OCI-LY7 (cell line): ENCODE measurements around the gene NFIX. TPM values are rescaled to one million over a fixed set of nuclear protein-coding genes. Genes with fewer than 3 reads are reported as not detected.
A peak's percentile ranks its signal among the peaks of the same experiment; 100 is the strongest.

Experiments used
- BruUV-seq: library from RNA; stranded (reverse); fragments of 400-500 nt; replicated peaks from 2 replicates; lab custom pipeline; 2021; lab: Mats Ljungman, UMichigan
- CTCF ChIA-PET: fragments of 300-600 bp; sonication (Branson Sonifier 250); formaldehyde crosslinking; loops from one replicate; lab custom pipeline; 2022; ENCODE audit warnings: antibody characterized with exemption; ENCODE audit not compliant: unreplicated experiment; lab: Charles Lee
- POLR2A ChIA-PET: fragments of 300-600 bp; sonication (Branson Sonifier 250); formaldehyde crosslinking; loops from one replicate; lab custom pipeline; 2022; ENCODE audit warnings: antibody characterized with exemption; lab: Charles Lee
- DNase-seq: peaks from one replicate; pipeline ENCODE4 v3.0.0-alpha.2; 2015; ENCODE audit warnings: low spot score
- H2AFZ ChIP-seq: fragments of 200-600 bp; sonication (generic), shearing (Covaris generic); 2 replicates; pipeline ENCODE4 v1.6.1; 2014; ENCODE audit warnings: mild to moderate bottlenecking, antibody characterized with exemption, low read length, moderate library complexity
- H3K27ac ChIP-seq: fragments of 200-600 bp; sonication (generic); 2 replicates; pipeline ENCODE4 v1.5.1; 2014; ENCODE audit warnings: mixed run types, low read depth, mild to moderate bottlenecking, moderate library complexity, low read length, inconsistent platforms; ENCODE audit not compliant: poor library complexity, severe bottlenecking
- H3K36me3 ChIP-seq: fragments of 200-600 bp; sonication (generic); 2 replicates; pipeline ENCODE4 v1.6.1; 2014; ENCODE audit warnings: mild to moderate bottlenecking, antibody characterized with exemption, low read length, moderate library complexity, mixed read lengths; ENCODE audit not compliant: insufficient read depth
- H3K4me1 ChIP-seq: fragments of 200-600 bp; sonication (generic); 2 replicates; pipeline ENCODE4 v1.5.1; 2014; ENCODE audit warnings: mild to moderate bottlenecking, low read length; ENCODE audit not compliant: insufficient read depth, poor library complexity, severe bottlenecking
- H3K4me2 ChIP-seq: fragments of 200-600 bp; sonication (generic); 2 replicates; pipeline ENCODE4 v1.6.1; 2014; ENCODE audit warnings: mild to moderate bottlenecking, low read length
- H3K4me3 ChIP-seq: fragments of 200-600 bp; sonication (generic); 2 replicates; pipeline ENCODE4 v1.5.1; 2014; ENCODE audit warnings: mild to moderate bottlenecking, low read depth, low read length; ENCODE audit not compliant: poor library complexity, severe bottlenecking
- H3K79me2 ChIP-seq: fragments of 200-600 bp; sonication (generic); 2 replicates; pipeline ENCODE4 v1.6.1; 2016; ENCODE audit warnings: low read depth, mild to moderate bottlenecking, low read length, moderate library complexity, mixed read lengths; ENCODE audit not compliant: insufficient read depth
- H3K9me2 ChIP-seq: fragments of 200-600 bp; sonication (generic); 2 replicates; pipeline ENCODE4 v1.6.1; 2016; ENCODE audit warnings: mild to moderate bottlenecking, low read length, mixed read lengths; ENCODE audit not compliant: insufficient read depth
- H3K9me3 ChIP-seq: fragments of 200-600 bp; sonication (generic); 2 replicates; pipeline ENCODE4 v1.6.1; 2014; ENCODE audit warnings: mild to moderate bottlenecking, mixed run types, low read length, mixed read lengths
- H4K20me1 ChIP-seq: fragments of 200-600 bp; sonication (generic); 2 replicates; pipeline ENCODE4 v1.6.1; 2014; ENCODE audit warnings: mild to moderate bottlenecking, antibody characterized with exemption, low read length, moderate library complexity, mixed read lengths; ENCODE audit not compliant: insufficient read depth
- CTCF ChIP-seq: fragments of 200-600 bp; sonication (generic); conservative IDR thresholded peaks from 2 replicates; pipeline ENCODE4 v1.5.1; 2014; ENCODE audit warnings: mild to moderate bottlenecking, antibody characterized with exemption, low read length, moderate library complexity, mixed read lengths
- EZH2phosphoT487 ChIP-seq: fragments of 200-600 bp; sonication (generic); IDR thresholded peaks from 2 replicates; pipeline ENCODE4 v1.6.1; 2018; ENCODE audit warnings: low read depth, borderline replicate concordance, mild to moderate bottlenecking, mixed run types, antibody characterized with exemption, low read length, moderate library complexity, mixed read lengths
- intact Hi-C: fragments of 100-400 bp; cut with micrococcal nuclease; formaldehyde crosslinking; loops from one replicate; pipeline ENCODE4 v1.10.0; 2022; ENCODE audit not compliant: unreplicated experiment
- total RNA-seq, 2 experiments: library from RNA; depleted of rRNA in 1 of 2; stranded (reverse); fragments of >200 nt in 1 of 2; shearing (Covaris generic) in 1 of 2; gene quantifications; 2 replicates each; pipeline ENCODE4 v1.2.3, GENCODE V29; 2014 to 2022

Gene NFIX
- total RNA-seq, 2 experiments from 2014 or later, result 0.16 to 0.72 TPM

DNA sequence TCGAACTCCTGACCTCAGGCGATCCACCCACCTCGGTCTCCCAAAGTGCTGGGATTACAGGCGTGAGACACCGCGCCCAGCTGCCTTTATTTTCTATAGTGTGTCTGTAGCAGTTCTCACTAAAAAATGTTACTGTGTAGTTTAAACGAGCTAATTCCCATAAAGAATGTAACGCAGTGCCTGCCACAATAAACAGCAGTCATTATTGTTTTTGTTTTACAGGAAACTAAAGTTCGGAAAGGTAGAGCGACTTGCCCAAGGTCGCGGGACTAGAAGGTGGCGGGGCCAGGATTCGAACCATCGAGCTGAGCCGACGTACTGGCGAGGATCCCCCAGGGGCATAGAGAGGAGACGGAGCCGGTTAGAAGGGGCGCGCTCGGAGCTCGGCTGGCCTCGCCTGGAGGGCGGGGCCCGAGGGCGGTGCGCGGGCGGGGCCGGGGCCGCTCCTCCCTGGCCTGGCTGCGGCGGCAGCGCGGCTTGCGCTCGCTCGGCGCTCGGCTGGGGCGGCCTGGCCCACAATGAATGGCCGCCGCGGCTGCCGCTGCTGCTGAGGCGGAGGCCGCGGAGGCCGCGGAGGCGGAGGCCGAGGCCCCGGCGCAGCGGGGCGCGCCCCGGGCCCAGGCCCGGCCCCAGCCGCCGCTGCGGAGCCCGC lies 122.6 kb downstream of the NFIX start, which contains the start of gene NACC1:
TSS of gene NACC1 (plus strand) at position 493 of the 652 bp plus-strand sequence. CDS start 16,944 bp downstream, outside the sequence.
- BruUV-seq, result no TSS peak
- Histone ChIP-seq H3K4me2 (peak within 1 kb of the TSS; percentile 76), H3K4me3 (peak within 1 kb of the TSS; percentile 94), H3K9me2 (no peaks in the 10 kb centered on the region), H4K20me1 (peaks cover 16% of the 10 kb centered on the region), H3K9me3 (no peaks in the 10 kb centered on the region), H3K27ac (peak within 1 kb of the TSS; percentile 75), H3K36me3 (peaks cover 32% of the 10 kb centered on the region), H2AFZ (peak within 1 kb of the TSS; percentile 58; the same call in 1 of the 2 replicates), H3K4me1 (peaks cover 34% of the 10 kb centered on the region), H3K79me2 (peaks cover 65% of the 10 kb centered on the region)
- CTCF ChIA-PET, result interaction anchor here (0.6 kb wide), 1 partner anchor 12 kb away, joined by 3 read pairs; no protein-coding TSS in a partner anchor
- POLR2A ChIA-PET, result interaction anchor here (0.6 to 1.4 kb wide), 4 partner anchors 9 to 46 kb away, joined by 3 to 8 read pairs (median 3); no protein-coding TSS in a partner anchor
- TF ChIP-seq CTCF (no peak), EZH2phosphoT487 (no peak)
- DNase-seq, result peak; percentile 95
- intact Hi-C loops, result loop anchor here (1.0 kb wide), 1 partner anchor 32 kb away; the partner anchor contains the start of genes IER2 and STX10

DNA sequence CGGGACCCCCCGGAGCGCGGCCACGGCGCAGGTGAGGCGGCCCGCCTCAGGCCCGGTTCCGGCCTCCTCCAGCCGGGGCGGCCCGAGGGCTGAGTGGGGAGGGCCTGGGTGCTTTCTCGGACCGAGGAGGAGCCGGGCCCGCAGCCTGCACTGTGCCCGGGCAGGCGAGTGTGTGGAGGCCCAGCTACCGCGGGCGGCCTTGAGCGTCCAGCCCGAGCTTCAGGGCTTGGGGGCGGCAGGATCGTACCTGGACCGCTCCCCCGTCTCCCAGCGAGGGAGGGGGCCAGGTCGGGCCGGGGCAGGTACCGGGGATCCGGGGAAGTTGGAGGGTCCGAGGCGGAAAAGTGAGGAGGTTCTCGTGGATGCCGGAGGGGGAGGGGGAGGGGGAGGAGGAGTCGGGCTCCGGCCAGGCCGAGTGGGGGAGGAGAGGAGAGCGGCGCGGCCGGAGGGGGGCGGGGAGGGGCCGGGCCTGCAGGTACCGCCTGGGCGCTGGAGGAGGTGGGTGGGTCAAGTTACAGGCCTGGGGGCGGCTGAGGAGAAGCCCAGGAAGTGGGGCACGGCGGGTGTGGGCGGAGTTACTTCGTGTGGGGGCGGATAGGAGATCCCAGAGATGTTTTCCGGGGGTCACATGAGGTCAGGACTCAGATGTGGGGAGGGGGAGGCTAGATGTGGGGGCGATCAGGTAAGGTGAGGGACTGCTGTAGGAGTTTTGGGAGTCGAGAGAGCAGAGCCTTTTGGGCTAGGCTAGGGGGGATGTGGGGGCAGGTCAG lies 123.3 kb downstream of the NFIX start:
- BruUV-seq, result no TSS peak
- TF ChIP-seq EZH2phosphoT487, result no peak
- no peak for TF ChIP-seq CTCF
- intact Hi-C loops, result loop anchor here (1.0 kb wide), 1 partner anchor 32 kb away; the partner anchor contains the start of genes IER2 and STX10
- no peaks in the 10 kb centered on the region for H3K9me3 ChIP-seq
- H2AFZ ChIP-seq, result no peak overlapping the region
- H4K20me1 ChIP-seq, result peaks cover 20% of the 10 kb centered on the region
- peak; percentile 75 for DNase-seq
- H3K79me2 ChIP-seq, result peaks cover 65% of the 10 kb centered on the region
- H3K4me1 ChIP-seq, result peaks cover 34% of the 10 kb centered on the region
- H3K4me2 ChIP-seq, result peak overlapping the region; percentile 70
- H3K27ac ChIP-seq, result peak overlapping the region; percentile 66
- peak overlapping the region; percentile 94 for H3K4me3 ChIP-seq
- ChIA-PET CTCF (no interaction called here), POLR2A (interaction anchor here (0.6 to 1.4 kb wide), 4 partner anchors 10 to 34 kb away, joined by 3 read pairs; no protein-coding TSS in a partner anchor)
- H3K36me3 ChIP-seq, result peaks cover 30% of the 10 kb centered on the region
- H3K9me2 ChIP-seq, result no peaks in the 10 kb centered on the region
